CD4-positive, alpha-beta memory T cell (primary cell): ENCODE results near the gene EYS. TPM values are rescaled to one million over a fixed set of nuclear protein-coding genes. Genes with fewer than 3 reads are reported as not detected.
"Not testable (repeated sequence)": the region's sequence is repeated elsewhere in the genome, so short reads cannot be mapped to it uniquely, and the experiment has no call there.

Experiments used
- CTCF ChIA-PET: fragments of 350-600 bp; sonication (Branson Sonifier 250); formaldehyde crosslinking; loops from one replicate; lab custom pipeline; 2021; ENCODE audit warnings: inconsistent platforms; ENCODE audit not compliant: partially characterized antibody; lab: Charles Lee
- POLR2A ChIA-PET: fragments of 350-600 bp; sonication (Branson Sonifier 250); formaldehyde crosslinking; loops from one replicate; lab custom pipeline; 2021; ENCODE audit not compliant: partially characterized antibody; lab: Charles Lee
- DNase-seq, 5 donors: peaks; one replicate each; pipeline versions ENCODE4 v3.0.0 to v3.0.0-alpha.2; 2020 to 2022; ENCODE audit warnings: mixed read lengths in 1 of 5
- H3K27ac ChIP-seq: one replicate; pipeline ENCODE4 v1.7.0; 2013; ENCODE audit warnings: low read depth, low read length
- H3K27me3 ChIP-seq: 2 replicates; pipeline ENCODE4 v1.7.0; 2013; ENCODE audit warnings: mild to moderate bottlenecking, low read length, moderate library complexity; ENCODE audit not compliant: insufficient read depth
- H3K36me3 ChIP-seq: 2 replicates; pipeline ENCODE4 v1.7.0; 2013; ENCODE audit warnings: mild to moderate bottlenecking, low read length, moderate library complexity; ENCODE audit not compliant: insufficient read depth
- H3K4me1 ChIP-seq: 2 replicates; pipeline ENCODE4 v1.7.0; 2013; ENCODE audit warnings: mild to moderate bottlenecking, low read length, moderate library complexity; ENCODE audit not compliant: insufficient read depth
- H3K4me3 ChIP-seq, 2 donors: one replicate each; pipeline ENCODE4 v1.7.0; 2013; ENCODE audit warnings: low read length in 2 of 2, mild to moderate bottlenecking in 1 of 2
- H3K9me3 ChIP-seq, 2 donors: one replicate each; pipeline ENCODE4 v1.7.0; 2013; ENCODE audit warnings: low read length in 2 of 2, control low read depth in 1 of 2; ENCODE audit not compliant: control insufficient read depth in 1 of 2
- H3K27ac Mint-ChIP-seq, 7 donors: one replicate each; pipeline ENCODE4 v1.8.0; 2020 to 2021; ENCODE audit warnings: mixed read lengths in 7 of 7, mild to moderate bottlenecking in 6 of 7, inconsistent platforms in 3 of 7, moderate library complexity in 3 of 7
- H3K27me3 Mint-ChIP-seq, 2 donors: one replicate each; pipeline ENCODE4 v1.8.0; 2020 to 2021; ENCODE audit warnings: mixed read lengths in 2 of 2
- H3K36me3 Mint-ChIP-seq, 2 donors: one replicate each; pipeline ENCODE4 v1.8.0; 2020 to 2021; ENCODE audit warnings: mixed read lengths in 2 of 2, inconsistent platforms in 1 of 2, mild to moderate bottlenecking in 1 of 2
- H3K4me1 Mint-ChIP-seq, 4 donors: one replicate each; pipeline ENCODE4 v1.8.0; 2020 to 2021; ENCODE audit warnings: mixed read lengths in 4 of 4, mild to moderate bottlenecking in 1 of 4
- H3K4me3 Mint-ChIP-seq, 8 donors: one replicate each; pipeline ENCODE4 v1.8.0; 2020 to 2021; ENCODE audit warnings: mixed read lengths in 8 of 8, mild to moderate bottlenecking in 7 of 8, moderate library complexity in 6 of 8, inconsistent platforms in 3 of 8
- H3K9me3 Mint-ChIP-seq, 8 donors: one replicate each; pipeline ENCODE4 v1.8.0; 2020 to 2021; ENCODE audit warnings: mixed read lengths in 8 of 8, mild to moderate bottlenecking in 5 of 8, inconsistent platforms in 3 of 8, moderate library complexity in 1 of 8
- intact Hi-C: fragments of 100-400 bp; cut with micrococcal nuclease; formaldehyde crosslinking; loops from one replicate; pipeline ENCODE4 v1.15.1; 2023
- polyA plus RNA-seq, 2 donors: library from polyadenylated mRNA; unstranded; fragments of 300-500 nt; fragmentation: Illumina TruSeq; gene quantifications; one replicate each; pipeline ENCODE4 v1.2.3, GENCODE V29; 2021
- total RNA-seq, 2 experiments: library from RNA; stranded (reverse); gene quantifications; one replicate each; pipeline ENCODE4 v1.2.3, GENCODE V29; 2021

The EYS gene
- total and polyA plus RNA-seq, 4 experiments from 2014 or later, result 0.17 to 0.20 TPM; not detected in 2

DNA sequence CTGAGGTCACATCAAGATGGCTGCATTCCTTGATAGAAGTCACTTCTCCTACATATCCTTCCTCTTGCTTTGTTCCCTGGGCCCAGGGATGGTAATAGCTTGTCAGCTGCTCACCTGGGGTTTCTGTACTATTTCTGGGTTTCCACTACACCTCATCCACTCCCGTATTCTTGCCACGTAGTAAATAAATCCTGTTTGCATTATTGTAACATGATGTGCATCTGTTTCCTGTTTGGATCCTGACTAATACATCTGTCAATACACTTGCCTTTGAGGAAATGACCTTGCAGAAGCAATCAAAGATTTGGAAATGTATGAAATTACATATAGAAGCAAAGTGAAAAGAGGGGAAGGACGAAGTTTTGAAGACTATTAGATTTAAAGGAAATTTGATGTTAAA lies 1452.5 kb downstream of the EYS start:
- Mint-ChIP-seq H3K4me3 (no peak overlapping the region), H3K4me1 (no peaks in the 10 kb centered on the region), H3K27ac (no peak overlapping the region), H3K9me3 (peaks cover 0 to 4% (median 1%) of the 10 kb centered on the region in 8 donors), H3K36me3 (no peaks in the 10 kb centered on the region), H3K27me3 (no peaks in the 10 kb centered on the region)
- Histone ChIP-seq H3K4me3 (no peak overlapping the region), H3K9me3 (no peaks in the 10 kb centered on the region), H3K27ac (no peak overlapping the region), H3K27me3 (no peaks in the 10 kb centered on the region), H3K4me1 (no peaks in the 10 kb centered on the region), H3K36me3 (no peaks in the 10 kb centered on the region)
- intact Hi-C loops, result no loop called here
- DNase-seq, result no peak
- POLR2A ChIA-PET, result no interaction called here
- CTCF ChIA-PET, result no interaction called here

- H3K36me3 ChIP-seq, result no peaks in the 10 kb centered on the region
- no peaks in the 10 kb centered on the region for H3K27me3 ChIP-seq
- DNase-seq, result no peak
- no peak overlapping the region for H3K4me3 ChIP-seq
- ChIA-PET CTCF (no interaction called here), POLR2A (no interaction called here)
- Mint-ChIP-seq H3K4me3 (no peak overlapping the region), H3K4me1 (no peaks in the 10 kb centered on the region), H3K27me3 (no peaks in the 10 kb centered on the region), H3K27ac (no peak overlapping the region), H3K9me3 (peaks cover 0 to 12% (median 1%) of the 10 kb centered on the region in 8 donors), H3K36me3 (no peaks in the 10 kb centered on the region)
- H3K9me3 ChIP-seq, result no peaks in the 10 kb centered on the region
- intact Hi-C loops, result no loop called here
- H3K27ac ChIP-seq, result no peak overlapping the region
- H3K4me1 ChIP-seq, result no peaks in the 10 kb centered on the region
Measured at GRCh38 chr6:64252256-64252655, 1454.8 kb downstream of the EYS start.

DNA sequence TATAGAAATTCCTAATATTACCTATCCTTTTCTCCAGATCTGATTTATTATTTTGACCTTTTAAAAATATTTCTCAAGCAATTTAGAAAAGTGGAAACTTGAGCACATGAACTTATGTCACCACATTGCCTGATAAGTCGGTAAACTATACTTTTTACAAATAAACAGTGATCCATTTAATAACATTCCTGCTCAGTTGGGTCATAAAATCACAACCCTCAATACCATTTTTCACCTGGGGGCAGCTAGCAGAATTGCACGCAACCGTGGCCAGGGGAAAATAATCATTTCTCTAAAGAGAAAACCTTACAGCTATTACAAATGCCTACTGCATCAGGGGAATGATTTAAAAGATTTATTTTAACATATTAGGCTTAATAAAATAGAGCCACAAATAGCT lies 1456.9 kb downstream of the EYS start:
- no peaks in the 10 kb centered on the region for H3K36me3 ChIP-seq
- Mint-ChIP-seq H3K27ac (no peak overlapping the region), H3K36me3 (no peaks in the 10 kb centered on the region), H3K4me1 (no peaks in the 10 kb centered on the region), H3K4me3 (no peak overlapping the region), H3K9me3 (peaks cover 0 to 18% (median 7%) of the 10 kb centered on the region in 8 donors), H3K27me3 (no peaks in the 10 kb centered on the region)
- H3K4me1 ChIP-seq, result no peaks in the 10 kb centered on the region
- H3K27ac ChIP-seq, result no peak overlapping the region
- H3K4me3 ChIP-seq, result no peak overlapping the region
- CTCF ChIA-PET, result no interaction called here
- H3K27me3 ChIP-seq, result no peaks in the 10 kb centered on the region
- no peaks in the 10 kb centered on the region for H3K9me3 ChIP-seq
- DNase-seq, result no peak
- intact Hi-C loops, result no loop called here
- POLR2A ChIA-PET, result no interaction called here

DNA sequence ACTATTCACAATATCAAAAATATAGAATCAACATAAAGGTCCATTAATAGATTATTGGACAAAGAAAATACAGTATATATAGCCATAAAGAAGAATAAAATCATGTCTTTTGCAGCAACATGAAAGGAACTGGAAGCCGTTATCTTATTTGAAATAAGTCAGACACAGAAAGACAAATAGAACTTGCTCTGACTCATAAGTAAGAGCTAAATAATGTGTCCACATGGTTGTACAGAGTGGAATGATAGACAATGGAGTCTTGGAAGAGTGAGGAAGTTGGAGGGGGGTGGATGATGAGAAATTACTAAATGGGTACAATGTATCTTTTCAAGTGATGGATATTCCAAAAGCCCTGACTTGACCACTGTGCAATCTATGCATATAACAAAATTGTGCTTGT lies 1457.9 kb downstream of the EYS start:
- Histone ChIP-seq H3K27me3 (no peaks in the 10 kb centered on the region), H3K4me3 (no peak overlapping the region), H3K9me3 (no peaks in the 10 kb centered on the region), H3K27ac (no peak overlapping the region), H3K36me3 (no peaks in the 10 kb centered on the region), H3K4me1 (no peaks in the 10 kb centered on the region)
- no peaks in the 10 kb centered on the region for H3K4me1 Mint-ChIP-seq
- H3K27me3 Mint-ChIP-seq, result no peaks in the 10 kb centered on the region
- no peak overlapping the region for H3K4me3 Mint-ChIP-seq
- ChIA-PET POLR2A (no interaction called here), CTCF (no interaction called here)
- H3K36me3 Mint-ChIP-seq, result no peaks in the 10 kb centered on the region
- intact Hi-C loops, result no loop called here
- peaks cover 0 to 19% (median 8%) of the 10 kb centered on the region in 8 donors for H3K9me3 Mint-ChIP-seq
- H3K27ac Mint-ChIP-seq, result no peak overlapping the region
- DNase-seq, result no peak

DNA sequence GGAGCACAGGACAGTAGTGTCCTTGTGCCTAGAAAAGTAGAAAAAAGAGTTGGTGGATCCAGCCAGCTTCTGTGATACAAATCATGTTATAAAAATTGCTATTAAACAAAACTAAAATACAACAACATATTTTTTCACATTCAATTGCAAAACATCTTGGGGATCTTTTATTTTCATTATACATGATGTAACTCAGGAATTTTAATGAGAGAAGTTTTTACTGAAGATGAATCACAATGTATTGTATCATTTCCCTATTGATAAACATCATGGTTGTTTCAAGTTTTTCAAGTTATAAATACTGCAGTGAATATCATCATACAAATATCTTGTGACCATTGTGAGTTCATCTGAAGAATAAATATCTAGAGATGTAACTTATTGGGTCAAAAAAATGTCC lies 1463.4 kb downstream of the EYS start:
- Mint-ChIP-seq H3K36me3 (no peaks in the 10 kb centered on the region), H3K27ac (no peak overlapping the region), H3K4me3 (no peak overlapping the region), H3K4me1 (no peaks in the 10 kb centered on the region), H3K9me3 (peaks cover 0 to 41% (median 17%) of the 10 kb centered on the region in 8 donors), H3K27me3 (no peaks in the 10 kb centered on the region)
- intact Hi-C loops, result no loop called here
- Histone ChIP-seq H3K36me3 (no peaks in the 10 kb centered on the region), H3K4me3 (no peak overlapping the region), H3K27me3 (no peaks in the 10 kb centered on the region), H3K27ac (no peak overlapping the region), H3K4me1 (no peaks in the 10 kb centered on the region), H3K9me3 (no peaks in the 10 kb centered on the region)
- DNase-seq, result no peak
- POLR2A ChIA-PET, result no interaction called here
- CTCF ChIA-PET, result no interaction called here

DNA sequence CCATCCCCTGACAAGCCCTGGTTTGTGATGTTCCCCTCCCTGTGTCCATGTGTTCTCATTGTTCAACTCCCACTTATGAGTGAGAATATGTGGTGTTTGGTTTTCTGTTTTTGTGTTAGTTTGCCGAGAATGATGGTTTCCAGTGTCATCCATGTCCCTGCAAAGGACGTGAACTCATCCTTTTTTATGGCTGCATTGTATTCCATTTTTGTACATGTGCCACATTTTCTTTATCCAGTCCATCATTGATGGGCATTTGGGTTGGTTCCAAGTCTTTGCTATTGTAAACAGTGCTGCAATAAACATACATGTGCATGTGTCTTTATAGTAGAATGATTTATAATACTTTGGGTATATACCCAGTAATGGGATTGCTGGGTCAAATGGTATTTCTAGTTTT lies 1468.1 kb downstream of the EYS start:
- H3K27ac ChIP-seq, H3K27me3 ChIP-seq, H3K4me1 ChIP-seq, CTCF ChIA-PET, H3K36me3 Mint-ChIP-seq, H3K36me3 ChIP-seq, H3K9me3 ChIP-seq, intact Hi-C loops, H3K4me1 Mint-ChIP-seq, H3K4me3 Mint-ChIP-seq, H3K4me3 ChIP-seq, H3K27me3 Mint-ChIP-seq, POLR2A ChIA-PET, DNase-seq, H3K27ac Mint-ChIP-seq: not testable (repeated sequence)
- H3K9me3 Mint-ChIP-seq, result peaks cover 3 to 22% (median 10%) of the 10 kb centered on the region in 8 donors

DNA sequence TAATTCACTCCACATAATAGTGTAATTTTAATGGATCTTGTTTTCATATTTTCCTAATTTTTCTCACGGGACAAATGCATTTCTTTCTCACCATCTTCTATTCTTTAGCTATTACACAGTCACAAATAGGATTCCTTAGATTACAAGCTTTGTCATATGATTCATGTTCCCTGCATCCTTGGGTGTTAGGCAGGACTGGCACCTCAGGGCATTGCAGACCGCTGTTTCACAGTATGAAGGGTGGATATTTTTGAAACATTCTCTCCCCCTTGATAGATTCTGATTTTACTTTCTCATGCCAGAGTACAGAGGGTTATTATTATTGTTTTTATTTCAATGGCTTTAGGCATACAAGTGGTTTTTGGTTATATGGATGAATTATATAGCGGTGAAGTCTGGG lies 1469.0 kb downstream of the EYS start:
- Histone ChIP-seq H3K9me3 (no peaks in the 10 kb centered on the region), H3K36me3 (no peaks in the 10 kb centered on the region), H3K27ac (no peak overlapping the region), H3K27me3 (no peaks in the 10 kb centered on the region), H3K4me1 (no peaks in the 10 kb centered on the region), H3K4me3 (no peak overlapping the region)
- Mint-ChIP-seq H3K27ac (no peak overlapping the region), H3K9me3 (peaks cover 3 to 22% (median 10%) of the 10 kb centered on the region in 8 donors), H3K36me3 (no peaks in the 10 kb centered on the region), H3K4me1 (no peaks in the 10 kb centered on the region), H3K4me3 (no peak overlapping the region), H3K27me3 (no peaks in the 10 kb centered on the region)
- ChIA-PET CTCF (no interaction called here), POLR2A (no interaction called here)
- intact Hi-C loops, result no loop called here
- DNase-seq, result no peak

- Histone ChIP-seq H3K4me1 (no peaks in the 10 kb centered on the region), H3K36me3 (no peaks in the 10 kb centered on the region), H3K9me3 (no peaks in the 10 kb centered on the region), H3K4me3 (no peak overlapping the region), H3K27me3 (no peaks in the 10 kb centered on the region), H3K27ac (no peak overlapping the region)
- POLR2A ChIA-PET, result no interaction called here
- Mint-ChIP-seq H3K9me3 (peaks cover 0 to 6% (median 3%) of the 10 kb centered on the region in 8 donors), H3K4me3 (no peak overlapping the region), H3K27ac (no peak overlapping the region), H3K4me1 (no peaks in the 10 kb centered on the region), H3K27me3 (no peaks in the 10 kb centered on the region), H3K36me3 (no peaks in the 10 kb centered on the region)
- no peak for DNase-seq
- intact Hi-C loops, result no loop called here
- CTCF ChIA-PET, result no interaction called here
Measured at GRCh38 chr6:64233746-64234145, 1473.3 kb downstream of the EYS start.
